Esophagus mucosa (tissue), 1 donor: Measurements from ENCODE around the gene HNMT. TPM values are rescaled to one million over a fixed set of nuclear protein-coding genes. Genes with fewer than 3 reads are reported as not detected.
"Not testable (repeated sequence)": the region's sequence is repeated elsewhere in the genome, so short reads cannot be mapped to it uniquely, and the experiment has no call there.

Experiments used
- ATAC-seq: fragments of 200-7000 bp; cut with Tn5 transposase; one replicate; pipeline ENCODE4 v1.9.1; 2020
- total RNA-seq: library from RNA; stranded (reverse); gene quantifications from one replicate; pipeline ENCODE4 v1.2.4, GENCODE V29; 2023
- donor health status: DM: yes; HTN: yes; CAD: no.

HNMT gene
- total RNA-seq, 1 donor from 2014 or later = 2.5 TPM

- ATAC-seq = no peak
These were observed 18.0 kb upstream of the HNMT start for GRCh38 chr2:137946227-137946626.

- no peak for ATAC-seq
These were observed 17.1 kb upstream of the HNMT start for GRCh38 chr2:137947032-137947727.

DNA sequence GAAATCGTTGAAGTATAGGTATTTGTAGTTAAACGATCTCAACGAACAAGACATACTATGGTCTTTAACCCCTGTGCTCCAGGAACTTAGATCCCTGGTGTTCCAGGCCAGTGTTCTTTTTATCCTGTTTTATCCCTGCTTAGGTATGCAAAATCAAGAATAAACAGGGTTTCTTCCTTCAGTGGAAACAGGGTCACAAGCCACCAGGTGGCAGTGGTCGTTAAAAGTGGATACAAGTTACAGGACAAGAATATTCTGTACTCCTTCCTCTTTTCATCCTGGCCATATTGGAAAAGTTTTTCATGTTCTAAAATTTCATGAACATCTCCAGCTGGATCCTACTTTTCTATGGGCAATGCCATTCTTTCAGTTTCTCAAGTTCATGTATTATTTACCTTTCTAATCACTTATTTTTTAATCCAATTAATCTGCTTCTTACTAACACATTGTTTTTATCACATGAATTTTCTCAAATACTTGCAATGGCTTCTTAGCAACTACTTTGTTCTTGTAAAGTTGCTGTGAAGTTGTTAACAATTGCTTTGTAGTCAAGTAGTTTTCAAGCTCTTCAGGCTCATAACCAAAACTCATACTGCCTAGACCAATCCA, 16.4 kb upstream of the HNMT start:
- ATAC-seq = peak; percentile 57

GRCh38 chr2:137948894-137949293, 15.4 kb upstream of the HNMT start:
- no peak for ATAC-seq

DNA sequence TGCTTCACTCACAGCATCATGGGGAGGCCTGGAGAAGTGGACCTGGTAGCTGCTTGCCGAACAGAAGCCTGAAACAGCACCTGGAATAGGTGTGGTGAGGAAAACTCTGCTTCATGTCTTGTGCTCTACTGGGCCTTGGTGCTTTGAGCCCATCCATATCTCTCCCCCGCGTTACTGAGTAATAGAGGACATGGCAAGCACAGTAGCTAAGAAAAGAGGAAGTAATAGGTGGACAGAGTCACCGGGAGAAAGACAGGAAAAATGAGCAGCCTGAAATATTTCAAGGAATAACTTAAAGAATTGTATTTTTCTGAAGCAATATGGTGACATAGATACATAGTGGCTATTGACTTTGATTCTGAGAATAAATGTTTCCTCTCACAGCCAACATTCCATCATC, 14.0 kb upstream of the HNMT start:
- no peak for ATAC-seq

GRCh38 chr2:137951586-137951985, 12.7 kb upstream of the HNMT start:
- ATAC-seq = no peak

- ATAC-seq = no peak
These were observed 11.6 kb upstream of the HNMT start for GRCh38 chr2:137952586-137953129.

GRCh38 chr2:137955536-137955935, 8.7 kb upstream of the HNMT start:
- no peak for ATAC-seq

GRCh38 chr2:137957033-137957432, 7.2 kb upstream of the HNMT start:
- no peak for ATAC-seq

- no peak for ATAC-seq
These were observed 5.1 kb upstream of the HNMT start for GRCh38 chr2:137959166-137959565.

GRCh38 chr2:137960223-137960622, 4.0 kb upstream of the HNMT start:
- ATAC-seq = no peak

DNA sequence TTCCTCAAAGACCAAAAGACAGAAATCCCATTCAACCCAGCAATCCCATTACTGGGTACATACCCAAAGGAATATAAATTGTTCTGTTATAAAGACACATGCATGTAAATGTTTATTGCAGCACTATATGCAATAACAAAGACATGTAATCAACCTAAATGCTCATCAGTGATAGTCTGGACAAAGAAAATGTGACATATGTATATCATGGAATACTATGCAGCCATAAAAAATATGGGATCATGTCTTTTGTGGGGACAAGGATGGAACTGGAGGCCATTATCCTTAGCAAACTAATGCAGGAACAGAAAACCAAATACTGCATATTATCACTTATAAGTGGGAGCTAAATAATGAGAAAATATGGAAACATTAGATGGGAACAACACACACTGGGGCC, 2.7 kb upstream of the HNMT start:
- ATAC-seq = no peak

DNA sequence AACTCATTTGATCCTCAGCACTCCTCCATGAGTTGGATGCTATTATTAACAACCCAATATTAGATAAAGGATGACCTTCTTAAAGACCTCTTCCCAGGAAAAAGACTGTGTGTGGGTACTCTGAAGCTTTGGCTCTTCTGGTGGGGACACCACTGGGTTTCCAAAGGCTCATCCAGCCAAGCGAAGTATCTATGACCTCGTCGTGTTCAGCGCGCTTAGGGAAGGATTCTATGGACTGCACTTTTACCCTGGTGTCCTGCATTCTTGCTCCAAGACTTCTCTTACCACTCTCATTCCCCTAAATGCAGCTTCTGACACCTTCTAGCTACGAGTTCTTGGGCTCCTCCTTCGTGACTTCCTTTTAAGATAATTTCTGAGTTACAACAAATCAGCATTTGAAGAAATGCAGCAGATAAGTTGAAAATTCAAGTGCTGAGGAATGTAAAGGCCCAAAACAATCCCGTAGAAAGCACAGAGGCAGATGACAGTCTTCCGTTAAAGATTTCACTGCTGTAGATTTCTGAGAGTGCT, 673 bp upstream of the HNMT start:
- ATAC-seq = no peak

GRCh38 chr2:137964859-137965459, 686 bp downstream of the HNMT start:
- ATAC-seq = no peak

GRCh38 chr2:137966043-137966442, 1.8 kb downstream of the HNMT start:
- no peak for ATAC-seq

GRCh38 chr2:137967042-137967441, 2.8 kb downstream of the HNMT start:
- no peak for ATAC-seq

- no peak for ATAC-seq
These were observed 4.5 kb downstream of the HNMT start for GRCh38 chr2:137968477-137969417.

DNA sequence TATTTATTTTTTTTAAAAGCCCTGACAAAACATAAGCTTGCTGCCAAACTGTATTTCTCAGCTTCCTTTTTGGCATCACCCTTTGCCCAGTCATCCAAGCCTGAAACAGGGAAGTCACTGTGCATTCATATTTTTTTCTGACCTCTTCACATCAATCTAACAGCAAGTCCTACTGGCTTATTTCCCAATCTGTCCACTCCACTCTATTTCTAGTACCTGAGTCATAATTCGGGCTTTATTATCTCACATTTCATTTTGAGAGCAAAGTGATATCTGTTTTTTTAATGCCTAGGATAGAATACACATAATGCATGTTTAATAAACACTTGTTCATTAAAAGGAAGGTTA, 5.1 kb downstream of the HNMT start:
- ATAC-seq = peak; percentile 79

DNA sequence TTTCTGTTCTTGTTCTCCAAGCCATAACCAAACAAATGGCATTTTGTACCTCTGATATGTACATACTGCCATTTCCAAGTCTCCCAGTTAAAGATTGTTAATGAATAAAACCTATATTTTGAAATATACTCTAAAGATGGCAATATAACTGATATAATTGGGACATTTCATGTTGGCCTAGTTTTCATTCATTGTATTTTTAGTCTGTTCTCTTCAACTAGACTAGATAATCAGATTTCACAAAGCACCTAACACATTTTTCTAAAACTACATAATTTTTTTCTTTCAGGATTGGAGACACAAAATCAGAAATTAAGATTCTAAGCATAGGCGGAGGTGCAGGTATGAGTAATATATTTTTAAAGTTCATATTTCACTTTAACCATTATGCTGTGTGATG, 5.6 kb downstream of the HNMT start:
- no peak for ATAC-seq

DNA sequence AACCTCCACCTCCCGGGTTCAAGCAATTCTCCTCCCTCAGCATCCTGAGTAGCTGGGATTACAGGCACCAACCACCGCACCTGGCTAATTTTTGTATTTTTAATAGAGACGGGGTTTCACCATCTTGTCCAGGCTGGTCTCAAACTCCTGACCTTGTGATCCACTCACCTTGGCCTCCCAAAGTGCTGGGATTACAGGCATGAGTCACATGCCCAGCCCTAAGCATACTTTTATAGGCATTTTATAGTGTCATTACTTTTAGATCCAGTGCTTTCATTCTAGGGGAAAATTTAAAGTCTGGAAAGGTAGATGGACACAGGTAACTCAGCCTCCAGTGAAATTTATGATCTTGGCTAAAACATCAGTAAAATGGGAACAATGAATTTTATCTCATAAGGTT, 7.0 kb downstream of the HNMT start:
- not testable (repeated sequence) for ATAC-seq

- no peak for ATAC-seq
These were observed 9.0 kb downstream of the HNMT start for GRCh38 chr2:137973280-137973679.
